HL-60/S4 treated with phorbol 12-myristate 13-acetate at 8.2 ng/mL for 4 days and 3 days (cell line): ENCODE measurements around the gene SMAGP.
"Not testable (repeated sequence)": the region's sequence is repeated elsewhere in the genome, so short reads cannot be mapped to it uniquely, and the experiment has no call there.

ENCODE experiments used
- in situ Hi-C: fragments of 300-500 bp; cut with MboI; formaldehyde crosslinking; loops from 2 replicates; pipeline ENCODE4 v1.15.0; 2022; ENCODE audit warnings: low sequenced_read_pairs

SMAGP gene

DNA sequence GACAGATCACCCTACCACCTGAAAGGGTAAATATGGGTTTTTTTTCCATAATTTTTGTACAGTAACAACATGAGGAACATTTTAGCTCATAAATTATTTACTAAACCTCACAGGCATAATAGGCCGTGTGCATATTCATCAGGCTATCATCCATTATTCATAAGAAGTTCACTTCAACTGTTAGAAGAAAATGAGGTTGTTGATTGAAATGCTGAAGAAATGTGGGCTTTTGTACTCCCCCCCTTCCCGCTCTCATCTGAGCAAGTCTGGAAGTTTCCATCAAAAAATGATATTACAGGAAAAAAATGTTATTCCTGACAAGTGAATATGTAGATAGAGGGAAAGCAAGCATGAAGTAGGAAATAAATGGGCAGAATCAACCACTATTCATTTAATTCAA lies 44.4 kb downstream of the SMAGP start:
- in situ Hi-C loops = no loop called here

DNA sequence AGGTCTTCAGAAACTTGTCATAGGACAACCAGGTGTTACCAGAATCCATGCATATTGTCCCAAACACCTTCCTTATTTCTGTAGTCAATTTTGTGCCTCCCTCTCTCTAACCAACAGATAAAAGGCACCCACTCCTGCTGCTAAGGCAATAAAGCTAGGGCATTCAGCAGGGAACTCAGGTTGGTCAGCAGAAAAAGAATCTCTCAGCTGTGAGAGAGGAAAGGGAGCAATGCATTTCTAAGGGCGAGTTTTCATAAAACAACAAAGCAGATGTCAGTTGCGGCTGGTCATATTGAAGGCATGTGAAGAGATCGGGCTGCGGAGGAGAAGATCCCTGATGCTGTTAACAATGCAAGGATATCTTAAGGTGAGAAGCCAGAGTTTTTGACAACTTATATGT lies 45.0 kb downstream of the SMAGP start:
- in situ Hi-C loops = no loop called here

DNA sequence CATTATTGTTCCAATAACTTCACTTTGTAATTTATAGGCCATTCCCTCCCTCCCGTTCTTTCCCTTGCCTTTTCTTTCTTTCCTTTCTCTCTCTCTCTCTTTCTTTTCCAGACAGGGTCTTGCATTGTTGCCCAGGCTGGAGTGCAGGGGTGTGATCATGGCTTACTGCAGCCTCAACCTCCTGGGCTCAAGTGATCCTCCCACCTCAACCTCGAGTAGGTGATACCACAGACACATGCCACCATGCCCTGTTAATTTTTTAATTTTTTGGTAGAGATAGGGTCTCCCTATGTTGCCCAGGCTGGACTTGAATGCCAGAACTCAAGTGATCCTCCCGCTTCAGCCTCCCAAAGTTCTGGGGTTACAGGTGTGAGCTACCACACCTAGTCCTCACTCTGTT lies 45.6 kb downstream of the SMAGP start:
- in situ Hi-C loops = no loop called here

DNA sequence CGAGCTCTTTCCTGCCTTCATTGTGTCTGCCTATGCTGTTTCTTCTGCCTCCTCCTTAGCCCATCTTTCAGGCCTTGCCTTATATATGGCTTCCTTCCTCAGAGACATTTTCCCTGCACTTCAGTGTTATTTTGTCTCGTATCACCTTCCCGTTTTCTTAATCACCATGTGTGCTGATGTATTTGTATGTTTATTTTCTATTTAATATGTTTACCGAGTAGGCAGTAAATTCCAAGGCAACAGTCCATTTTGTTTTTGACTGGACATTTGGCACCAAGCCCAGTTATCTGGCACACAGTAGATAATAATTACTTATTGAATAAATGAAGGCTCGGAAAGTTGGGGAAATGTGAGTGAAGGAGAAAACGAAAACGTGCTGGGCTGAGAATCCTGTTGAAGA lies 47.8 kb downstream of the SMAGP start:
- in situ Hi-C loops = no loop called here

DNA sequence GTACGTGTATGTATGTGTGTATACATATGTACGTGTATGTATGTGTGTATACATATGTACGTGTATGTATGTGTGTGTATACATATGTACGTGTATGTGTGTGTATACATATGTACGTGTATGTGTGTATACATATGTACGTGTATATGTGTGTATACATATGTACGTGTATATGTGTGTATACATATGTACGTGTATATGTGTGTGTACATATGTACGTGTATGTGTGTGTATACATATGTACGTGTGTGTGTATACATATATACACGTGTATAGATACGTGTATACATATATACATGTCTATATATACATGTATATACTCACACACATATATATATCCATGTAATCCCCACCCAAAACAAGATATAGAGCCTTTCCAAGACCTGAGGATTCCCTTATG lies 50.4 kb downstream of the SMAGP start:
- in situ Hi-C loops = not testable (repeated sequence)

DNA sequence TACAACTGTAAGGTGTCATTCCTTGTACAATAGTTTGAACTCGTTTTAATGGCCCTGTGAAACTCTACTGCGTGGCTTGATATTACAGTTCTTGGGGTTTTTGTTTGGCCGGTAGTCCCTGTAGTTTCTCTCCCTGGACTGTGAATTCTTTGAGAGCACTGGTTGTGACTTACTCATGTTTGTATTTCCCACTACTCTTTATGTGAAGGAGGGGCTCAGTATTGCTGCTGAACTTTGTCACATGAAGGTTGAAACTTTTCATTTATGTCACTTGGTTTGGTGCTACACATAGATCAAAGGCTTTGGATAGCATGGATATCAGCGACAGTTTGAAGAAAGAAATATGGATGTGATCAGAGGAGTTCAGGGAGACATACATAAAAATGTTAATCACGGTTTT lies 50.9 kb downstream of the SMAGP start:
- in situ Hi-C loops = no loop called here

DNA sequence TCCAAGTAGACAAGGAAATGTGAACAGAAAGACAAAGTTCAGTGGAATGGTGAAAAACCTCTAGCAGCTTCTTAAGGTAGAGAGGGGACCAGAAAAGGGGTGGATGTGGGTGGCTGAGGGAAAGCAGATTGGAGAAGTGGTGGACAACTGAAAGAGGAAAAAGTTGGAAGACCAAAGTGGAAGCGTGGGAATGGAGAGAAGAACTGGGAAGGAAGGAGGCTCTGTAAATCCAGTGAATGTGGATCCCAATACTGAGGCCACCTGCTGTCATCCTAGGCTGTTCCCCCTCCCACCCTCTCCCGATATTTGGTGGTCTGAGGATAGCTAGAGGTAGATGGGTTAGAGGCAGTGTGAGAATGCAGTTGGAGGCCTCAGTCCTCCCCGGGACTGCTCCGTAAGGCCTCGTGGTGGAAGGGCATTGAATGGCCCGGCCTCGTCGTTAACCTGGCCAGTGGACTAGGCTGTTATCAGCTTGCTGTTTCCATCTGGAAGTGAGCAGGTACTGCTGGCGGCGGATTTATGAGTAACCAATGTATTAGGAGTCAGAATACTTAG lies 51.5 kb downstream of the SMAGP start:
- in situ Hi-C loops = no loop called here

DNA sequence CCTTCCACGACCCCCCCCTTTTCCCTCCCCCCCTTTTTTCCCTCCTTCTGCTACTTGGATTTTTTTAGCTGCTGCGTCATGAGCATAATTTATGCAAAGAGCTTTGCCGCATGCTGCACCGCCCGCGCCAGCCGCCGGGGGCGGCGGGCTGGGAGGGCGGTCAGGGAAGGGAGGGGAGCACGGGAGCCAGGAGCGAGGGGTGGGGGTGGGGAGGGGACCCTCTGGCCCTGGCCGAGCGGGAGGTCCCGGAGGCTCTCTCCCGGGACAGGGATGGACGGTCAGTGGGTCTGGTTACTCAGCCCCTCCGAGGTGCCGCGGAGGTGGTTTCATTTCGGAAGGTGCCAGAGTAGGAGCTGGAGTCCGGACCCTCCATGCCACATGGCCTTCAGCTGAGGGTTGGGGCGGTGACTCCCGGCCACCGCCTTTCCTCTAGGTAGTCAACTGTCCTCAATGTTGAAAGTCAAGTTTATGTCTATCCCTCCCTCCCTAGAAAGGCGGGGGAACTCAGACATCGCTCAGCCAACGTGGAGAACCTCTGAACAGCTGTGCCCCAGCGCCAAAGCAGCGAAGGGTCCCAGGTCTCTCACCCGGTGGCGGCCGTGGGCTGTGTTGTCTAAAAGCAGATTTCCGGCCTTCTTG lies 52.1 kb downstream of the SMAGP start, which contains the start of gene POU6F1:
Gene POU6F1, minus strand, starts transcription at position 95 of the 639 bp plus-strand sequence. CDS start 11,226 bp downstream, outside the sequence.
- in situ Hi-C loops = no loop called here

DNA sequence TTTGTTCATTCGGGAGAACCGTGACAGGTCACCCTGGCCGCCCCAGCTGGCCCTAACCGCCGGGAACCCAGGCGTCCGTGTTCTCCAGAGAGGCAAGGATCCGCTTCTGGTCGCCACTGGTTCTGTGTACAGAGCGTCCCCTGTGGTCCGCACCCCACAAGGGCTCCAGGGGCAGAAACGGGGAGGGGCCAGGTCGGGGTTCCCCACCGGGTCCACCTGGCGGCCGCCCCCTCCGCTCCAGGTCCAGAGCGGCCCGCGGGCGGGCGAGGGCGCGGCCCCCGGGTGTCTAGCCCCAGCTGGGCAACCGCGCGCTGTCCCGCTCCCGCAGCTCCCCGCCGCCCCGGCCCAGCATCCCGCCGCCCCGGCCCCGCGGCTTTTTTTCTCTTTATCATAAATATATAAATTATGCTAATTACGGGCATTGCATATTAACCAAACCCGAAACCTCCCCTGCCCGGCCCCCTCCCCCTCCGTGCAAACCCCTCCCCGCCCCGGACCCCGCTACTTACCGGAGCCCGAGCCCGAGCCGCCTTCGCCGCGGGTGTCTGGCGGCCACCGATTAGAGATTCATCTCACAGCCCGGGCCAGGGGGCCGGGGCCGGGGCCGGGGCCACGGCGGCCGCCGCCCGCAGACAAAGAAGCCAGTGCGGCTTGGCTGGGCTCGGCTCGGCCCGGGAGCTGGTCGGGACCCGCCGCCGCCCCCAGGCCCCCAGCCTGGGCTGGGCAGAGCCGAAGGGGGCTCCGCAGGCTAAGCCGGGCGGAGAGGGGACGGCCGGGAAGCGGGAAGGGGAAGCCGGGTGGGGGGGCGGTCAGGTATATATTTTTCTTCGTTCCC lies 52.9 kb downstream of the SMAGP start:
- in situ Hi-C loops = no loop called here

DNA sequence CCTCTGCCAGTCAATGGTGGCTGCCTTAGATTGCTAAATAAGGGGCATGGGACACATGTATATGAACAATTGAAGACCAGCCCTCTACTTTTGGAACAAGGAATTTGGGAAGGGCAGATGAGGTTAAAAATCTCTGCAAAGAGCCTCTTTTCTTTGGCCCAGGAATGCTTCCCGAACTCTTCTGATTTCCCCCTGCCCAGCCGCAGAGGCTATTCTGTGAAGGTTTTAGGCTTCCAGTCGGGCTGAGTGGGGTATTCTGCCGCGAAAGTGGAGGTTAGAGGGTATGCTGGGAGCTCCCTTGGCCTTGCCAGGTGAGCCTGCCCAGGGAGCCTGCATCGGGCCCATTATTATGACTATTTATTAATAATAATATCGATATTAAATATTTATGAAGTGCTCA lies 53.6 kb downstream of the SMAGP start:
- in situ Hi-C loops = no loop called here

DNA sequence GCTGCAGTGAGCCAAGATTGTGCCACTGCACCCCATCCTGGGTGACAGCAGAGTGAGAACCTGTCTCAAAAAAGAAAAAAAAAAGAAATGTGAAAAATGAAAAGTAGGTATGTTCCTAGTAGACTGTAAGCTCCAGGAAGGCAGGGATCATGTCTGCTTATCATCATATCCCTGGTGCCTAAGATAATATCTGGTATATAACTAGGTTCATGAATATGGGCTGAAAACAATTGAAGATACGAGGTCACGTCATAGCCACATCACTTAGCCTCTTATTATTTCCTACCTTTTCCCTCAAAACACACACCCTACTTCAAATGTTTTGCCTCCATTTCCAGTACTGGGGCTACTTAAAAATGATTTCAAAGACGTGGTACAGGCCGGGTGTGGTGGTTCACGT lies 55.3 kb downstream of the SMAGP start:
- in situ Hi-C loops = no loop called here

DNA sequence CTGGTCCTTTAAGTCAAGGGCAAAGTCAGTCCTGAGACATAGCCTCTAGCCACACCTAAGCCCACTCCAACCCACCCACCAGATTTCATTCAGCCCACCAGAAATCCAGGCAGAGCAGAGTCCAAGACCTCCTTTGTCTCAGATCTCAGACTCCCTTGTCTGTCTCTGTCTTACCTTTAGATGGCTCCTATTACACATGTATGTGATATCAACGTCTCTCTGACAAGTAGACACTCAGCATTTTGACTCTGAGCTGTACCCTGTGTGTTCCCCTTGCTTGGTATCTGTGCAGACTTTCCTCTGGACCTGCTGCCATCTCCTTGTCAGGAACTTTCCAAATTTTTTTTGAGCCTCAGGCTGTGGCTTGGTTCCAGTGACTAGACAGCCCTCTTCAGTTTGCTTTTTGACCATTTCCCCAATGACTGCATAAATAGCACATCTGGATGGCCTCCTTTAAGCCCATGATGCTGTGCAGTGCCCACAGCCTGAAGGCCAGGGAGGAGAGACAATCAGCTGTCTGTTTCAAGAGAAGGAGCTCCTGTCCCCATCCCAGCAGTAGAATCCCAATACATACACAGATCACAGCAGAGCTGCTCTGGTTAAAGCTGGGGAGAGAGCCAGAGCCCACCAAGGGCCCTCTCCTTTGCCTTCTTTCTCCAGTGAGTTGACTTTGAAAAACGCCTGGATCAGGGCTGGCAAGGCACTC lies 59.4 kb downstream of the SMAGP start:
- in situ Hi-C loops = no loop called here

DNA sequence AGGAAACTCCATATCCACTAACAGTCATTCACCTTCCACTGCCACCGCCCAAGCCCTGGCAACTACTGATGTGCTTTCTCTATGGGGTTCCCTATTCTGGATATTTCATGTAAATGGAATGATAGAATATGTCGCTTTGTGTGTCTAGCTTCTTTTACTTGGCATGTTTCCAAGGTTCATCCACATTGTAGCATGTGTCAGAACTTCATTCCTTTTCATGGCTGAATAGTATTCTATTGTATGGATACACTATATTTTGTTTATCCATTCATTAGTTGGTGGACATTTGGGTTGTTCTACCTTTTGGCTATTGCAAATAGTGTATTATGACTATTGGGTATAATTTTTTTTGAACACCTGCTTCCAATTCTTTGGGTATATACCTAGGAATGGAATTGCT lies 61.0 kb downstream of the SMAGP start:
- in situ Hi-C loops = no loop called here

DNA sequence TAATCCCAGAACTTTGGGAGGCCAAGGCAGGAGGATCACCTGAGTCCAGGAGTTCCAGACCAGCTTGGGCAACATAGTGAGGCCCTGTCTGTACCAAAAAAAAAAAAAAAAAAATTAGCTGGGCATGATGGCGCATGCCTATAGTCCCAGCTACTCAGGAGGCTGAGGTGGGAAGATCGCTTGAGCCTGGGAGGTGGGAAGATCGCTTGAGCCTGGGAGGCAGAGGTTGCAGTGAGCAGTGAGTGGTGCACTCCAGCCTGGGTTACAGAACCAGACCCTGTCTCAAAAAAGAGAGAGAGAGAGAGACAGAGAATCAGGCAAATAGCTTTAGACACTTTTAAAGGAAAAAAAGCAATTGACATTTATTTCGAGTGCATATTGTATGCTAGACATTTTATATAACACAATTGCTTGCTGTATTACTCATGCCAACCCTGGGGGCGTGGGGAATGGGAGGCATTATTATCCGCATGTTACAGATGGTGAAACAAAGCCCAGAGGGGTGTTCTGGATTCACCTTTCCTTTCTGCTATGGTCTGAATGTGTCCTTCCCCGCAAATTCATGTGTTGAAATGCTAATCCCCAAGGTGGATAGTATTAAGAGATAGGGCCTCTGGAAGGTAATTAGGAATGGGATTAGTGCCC lies 62.1 kb downstream of the SMAGP start:
- in situ Hi-C loops = no loop called here

DNA sequence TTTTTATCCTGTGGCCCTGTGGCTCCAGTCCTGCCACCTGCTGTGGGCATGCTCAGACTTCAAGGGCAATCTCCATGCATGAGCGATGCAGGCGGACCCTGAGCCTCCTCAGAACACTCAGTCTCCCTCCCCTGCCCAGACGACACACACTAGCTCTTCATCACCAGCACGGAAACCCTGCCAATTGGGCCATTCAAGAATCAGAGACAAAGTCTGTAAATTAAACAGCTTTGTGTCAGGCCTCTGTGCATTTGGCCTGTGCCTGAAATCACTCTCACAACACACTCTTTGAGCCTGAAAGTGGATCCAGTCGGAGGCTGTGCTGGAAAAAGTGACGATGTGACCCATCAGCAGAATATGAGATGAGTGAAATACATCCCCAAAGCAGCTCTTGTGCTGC lies 64.9 kb downstream of the SMAGP start:
- in situ Hi-C loops = no loop called here

DNA sequence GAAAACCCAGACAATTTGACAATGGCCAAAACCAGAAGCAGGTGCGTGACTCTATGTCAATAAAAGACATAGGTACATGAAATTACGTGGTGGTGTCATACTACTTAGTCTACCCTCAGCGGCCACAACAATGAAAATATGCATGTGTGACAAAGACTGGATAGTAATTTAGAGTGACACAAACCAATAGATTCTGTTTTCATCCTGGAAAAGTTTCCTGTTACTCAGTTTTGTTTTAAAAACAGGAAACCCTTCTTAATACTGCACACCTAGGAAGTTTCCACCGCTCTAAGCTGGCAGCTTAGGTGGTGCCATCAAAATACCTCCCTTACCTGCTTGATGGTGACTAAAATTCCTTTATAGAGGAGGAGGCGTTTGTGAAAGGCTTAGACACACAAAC lies 67.5 kb downstream of the SMAGP start:
- in situ Hi-C loops = no loop called here

DNA sequence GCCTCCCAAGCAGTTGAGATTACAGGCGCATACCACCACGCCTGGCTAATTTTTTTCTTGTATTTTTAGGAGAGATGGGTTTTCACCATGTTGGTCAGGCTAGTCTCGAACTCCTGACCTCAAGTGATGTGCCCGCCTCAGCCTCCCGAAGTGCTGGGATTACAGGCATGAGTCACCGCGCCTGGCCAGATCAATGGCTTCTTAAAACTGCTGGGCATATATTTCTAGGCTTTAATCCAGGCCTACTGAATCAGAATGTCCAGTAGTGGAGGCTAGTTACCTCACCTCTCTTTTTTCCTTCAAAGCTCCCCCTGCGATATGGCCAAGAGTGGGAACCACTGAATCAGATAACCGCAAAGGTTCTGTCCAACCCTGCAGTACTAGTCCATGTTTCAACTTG lies 69.4 kb downstream of the SMAGP start:
- in situ Hi-C loops = no loop called here

DNA sequence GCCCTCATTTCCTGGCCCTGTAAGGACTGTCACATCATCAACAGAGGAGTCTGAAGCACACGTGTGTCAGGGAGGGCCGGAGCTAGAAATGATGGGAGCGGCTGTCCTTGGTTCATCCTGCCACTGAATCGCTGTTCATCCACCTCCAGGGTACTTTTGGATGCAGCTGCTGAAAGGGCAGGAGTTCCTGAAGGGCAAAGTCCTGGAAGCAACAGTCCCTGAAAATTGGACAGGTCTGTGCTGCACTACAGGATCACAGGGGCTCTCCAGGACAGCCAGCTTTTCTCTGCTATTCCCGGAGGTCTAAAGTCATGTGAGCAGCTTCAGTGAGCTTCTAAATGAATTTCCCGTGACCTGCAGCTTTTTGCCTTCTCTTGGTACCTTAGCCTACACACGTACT lies 70.1 kb downstream of the SMAGP start:
- in situ Hi-C loops = no loop called here

DNA sequence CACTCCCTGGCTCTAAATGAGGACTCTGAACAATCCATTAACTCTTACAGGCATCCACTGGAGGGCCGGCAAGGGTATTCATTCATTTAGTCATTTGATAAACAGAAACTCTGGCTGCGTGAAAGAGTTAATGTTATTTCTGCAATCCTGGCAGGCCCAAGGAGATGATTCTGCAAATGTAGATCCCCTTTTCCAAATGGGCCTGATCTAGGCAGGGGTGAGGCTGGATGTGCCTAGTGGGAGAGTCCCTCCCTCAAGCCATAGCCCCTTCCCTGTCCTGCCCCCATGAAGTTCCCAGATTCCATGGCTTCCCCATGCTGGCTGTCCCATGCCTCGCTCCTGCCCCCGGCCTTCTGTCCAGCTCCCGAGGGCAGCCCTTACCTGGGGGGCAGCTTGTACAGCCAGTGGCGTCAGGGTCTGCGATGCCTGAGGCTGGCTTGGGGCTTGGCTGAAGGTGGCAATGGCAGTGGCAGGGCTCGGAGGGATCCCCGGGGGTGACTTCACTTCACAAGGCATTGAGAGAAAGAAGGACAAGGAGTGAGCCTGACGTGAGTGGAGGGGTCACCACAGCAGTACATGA lies 70.8 kb downstream of the SMAGP start:
- in situ Hi-C loops = no loop called here

DNA sequence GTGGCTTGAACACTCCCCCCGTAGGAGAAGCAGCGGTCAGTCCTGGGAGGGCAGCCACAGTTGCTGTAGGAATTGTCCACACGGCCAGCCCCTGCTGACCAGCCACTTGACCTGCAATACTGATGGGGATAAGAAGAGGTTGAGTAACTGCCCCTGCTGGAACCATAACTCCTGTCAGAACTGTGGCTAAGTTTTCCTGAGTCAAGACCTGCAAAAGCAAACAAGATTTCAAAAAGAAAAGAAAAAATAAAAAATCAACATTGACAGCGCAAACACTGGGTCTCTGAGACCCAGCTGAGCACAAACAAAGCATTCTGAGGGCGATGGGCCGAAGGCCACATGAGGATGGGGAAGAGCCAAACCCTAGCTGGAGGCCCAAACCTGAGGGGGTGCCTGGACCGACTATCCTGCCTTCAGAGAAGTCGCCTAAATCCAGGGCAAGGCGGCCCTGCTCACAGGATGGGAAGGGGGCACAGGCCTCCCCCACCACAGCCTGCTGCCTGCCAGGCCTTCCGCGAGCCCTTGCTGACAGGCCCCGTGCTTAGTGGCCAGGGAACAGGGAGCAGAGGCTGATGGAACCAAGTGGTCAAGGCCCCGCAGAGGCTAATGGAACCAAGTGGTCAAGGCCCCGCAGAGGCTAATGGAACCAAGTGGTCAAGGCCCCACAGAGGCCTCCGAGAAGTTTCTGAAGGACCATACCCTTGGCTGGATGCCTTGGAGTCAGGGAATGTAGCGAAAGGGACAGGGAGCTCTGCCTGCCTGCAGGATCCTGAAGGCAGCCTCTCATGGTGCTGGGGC lies 71.4 kb downstream of the SMAGP start:
- in situ Hi-C loops = no loop called here
